Left lung (tissue), 10 donors: ENCODE data around the gene PEX5L. TPM values are rescaled to one million over a fixed set of nuclear protein-coding genes. Genes with fewer than 3 reads are reported as not detected.

Experiments
- ATAC-seq: fragments of 200-7000 bp; cut with Tn5 transposase; one replicate; pipeline ENCODE4 v1.9.1; 2020; ENCODE audit warnings: moderate library complexity
- DNase-seq, 4 donors: peaks; one replicate each; pipeline ENCODE4 v3.0.0-alpha.2; 2013 to 2020
- H3K27ac ChIP-seq, 2 donors: fragments of 200-600 bp; sonication (generic) in 1 of 2; one replicate each; pipeline versions ENCODE4 v1.5.0 to v1.8.0; 2020 to 2021
- H3K27me3 ChIP-seq, 2 donors: fragments of 200-600 bp; sonication (generic) in 1 of 2; one replicate each; pipeline versions ENCODE4 v1.5.0 to v1.8.0; 2020 to 2021
- H3K36me3 ChIP-seq, 2 donors: fragments of 200-600 bp; sonication (generic) in 1 of 2; one replicate each; pipeline versions ENCODE4 v1.5.0 to v1.8.0; 2020 to 2021
- H3K4me1 ChIP-seq, 2 donors: fragments of 200-600 bp; one replicate each; pipeline ENCODE4 v1.8.0; 2021
- H3K4me3 ChIP-seq, 2 donors: fragments of 200-600 bp; sonication (generic) in 1 of 2; one replicate each; pipeline versions ENCODE4 v1.5.0 to v1.8.0; 2020 to 2021; ENCODE audit warnings: mild to moderate bottlenecking in 1 of 2
- H3K9me3 ChIP-seq, 2 donors: fragments of 200-600 bp; sonication (generic) in 1 of 2; one replicate each; pipeline versions ENCODE4 v1.5.0 to v1.8.0; 2020 to 2021
- intact Hi-C, 2 donors: fragments of 100-400 bp; cut with DNase I; formaldehyde crosslinking; loops; one replicate each; pipeline versions ENCODE4 v1.11.2 to v1.14.2; 2022
- polyA plus RNA-seq, 6 donors: library from polyadenylated mRNA; unstranded; fragments of 120-200 nt; gene quantifications; one replicate each; pipeline ENCODE4 v1.2.1, GENCODE V29; 2013; ENCODE audit not compliant: insufficient read length in 6 of 6
- total RNA-seq, 2 donors: library from RNA; stranded (reverse); fragmentation: NEBNext Ultra II Directional; extraction: Animal tissue kit (Norgen Biotek cat#: 25700); gene quantifications; one replicate each; pipeline ENCODE4 v1.2.1, GENCODE V29; 2021
- TF ChIP-seq, protein P1 (sequence below), 2 donors: fragments of 200-600 bp; sonication (generic) in 1 of 2; IDR thresholded peaks; one replicate each; pipeline versions ENCODE4 v1.5.0 to v1.8.0; 2021; ENCODE audit warnings: antibody characterized with exemption in 2 of 2
- donor health status: DM: no; HTN: yes; CAD: no.
- donor health status: DM: no; HTN: no; CAD: no.

Gene PEX5L
- total and polyA plus RNA-seq, 8 donors = 0.33 to 0.63 (median 0.49) TPM; not detected in 2

DNA sequence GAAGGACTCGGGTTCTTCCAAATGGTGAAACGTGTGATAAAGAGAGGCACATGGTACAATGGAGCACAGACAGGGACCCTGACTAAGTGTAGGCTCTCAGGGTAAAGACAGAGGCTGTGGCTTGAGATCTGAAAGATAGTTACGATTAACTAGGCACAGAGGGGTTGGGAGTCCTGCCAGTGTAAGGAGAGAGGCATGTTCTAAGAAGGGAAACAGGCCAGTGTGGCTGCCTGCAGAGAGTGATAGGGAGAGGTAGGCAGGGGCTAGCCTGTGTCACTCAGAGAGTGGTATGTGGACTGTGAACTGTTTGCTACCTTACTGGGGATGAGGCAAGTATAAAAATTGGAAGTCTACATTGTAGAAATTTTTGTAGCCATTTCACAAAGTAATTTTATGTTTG is 109.5 kb downstream of the PEX5L start:
- DNase-seq (no peak), ATAC-seq (no peak)
- Histone ChIP-seq H3K36me3 (no peaks in the 10 kb centered on the region), H3K27ac (no peak overlapping the region), H3K4me1 (no peaks in the 10 kb centered on the region), H3K4me3 (no peak overlapping the region), H3K9me3 (no peaks in the 10 kb centered on the region), H3K27me3 (peaks cover 0 to 11% of the 10 kb centered on the region in 2 donors)
- TF ChIP-seq, protein P1, sequence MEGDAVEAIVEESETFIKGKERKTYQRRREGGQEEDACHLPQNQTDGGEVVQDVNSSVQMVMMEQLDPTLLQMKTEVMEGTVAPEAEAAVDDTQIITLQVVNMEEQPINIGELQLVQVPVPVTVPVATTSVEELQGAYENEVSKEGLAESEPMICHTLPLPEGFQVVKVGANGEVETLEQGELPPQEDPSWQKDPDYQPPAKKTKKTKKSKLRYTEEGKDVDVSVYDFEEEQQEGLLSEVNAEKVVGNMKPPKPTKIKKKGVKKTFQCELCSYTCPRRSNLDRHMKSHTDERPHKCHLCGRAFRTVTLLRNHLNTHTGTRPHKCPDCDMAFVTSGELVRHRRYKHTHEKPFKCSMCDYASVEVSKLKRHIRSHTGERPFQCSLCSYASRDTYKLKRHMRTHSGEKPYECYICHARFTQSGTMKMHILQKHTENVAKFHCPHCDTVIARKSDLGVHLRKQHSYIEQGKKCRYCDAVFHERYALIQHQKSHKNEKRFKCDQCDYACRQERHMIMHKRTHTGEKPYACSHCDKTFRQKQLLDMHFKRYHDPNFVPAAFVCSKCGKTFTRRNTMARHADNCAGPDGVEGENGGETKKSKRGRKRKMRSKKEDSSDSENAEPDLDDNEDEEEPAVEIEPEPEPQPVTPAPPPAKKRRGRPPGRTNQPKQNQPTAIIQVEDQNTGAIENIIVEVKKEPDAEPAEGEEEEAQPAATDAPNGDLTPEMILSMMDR (IDR thresholded peaks at IDR 0.05) = no peak
- intact Hi-C loops = no loop called here

DNA sequence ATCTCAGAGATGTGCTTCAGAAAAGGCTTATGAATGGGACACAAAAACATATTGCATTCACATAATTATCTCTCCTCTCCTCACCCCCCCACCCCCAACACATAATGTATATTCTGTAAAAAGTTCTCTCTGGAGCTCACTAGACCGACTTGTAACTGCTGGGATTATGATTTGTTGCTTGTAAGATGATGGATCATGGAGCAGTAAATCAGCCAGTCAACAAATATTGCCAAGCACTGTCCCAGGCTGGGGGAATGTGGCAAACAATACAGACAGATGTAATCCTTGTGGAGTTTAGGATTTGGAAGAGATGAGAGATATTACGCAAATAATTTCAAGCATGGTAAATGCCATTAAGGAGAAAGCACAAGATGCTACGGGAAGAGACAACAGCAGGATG is 114.8 kb downstream of the PEX5L start:
- no peak overlapping the region for H3K27ac ChIP-seq
- DNase-seq (no peak), ATAC-seq (no peak)
- TF ChIP-seq, protein P1 (IDR thresholded peaks at IDR 0.05) = no peak
- H3K36me3 ChIP-seq = no peaks in the 10 kb centered on the region
- no peak overlapping the region for H3K4me3 ChIP-seq
- peaks cover 0 to 12% of the 10 kb centered on the region in 2 donors for H3K27me3 ChIP-seq
- H3K4me1 ChIP-seq = no peaks in the 10 kb centered on the region
- H3K9me3 ChIP-seq = no peaks in the 10 kb centered on the region
- intact Hi-C loops = no loop called here

GRCh38 chr3:179921500-179921899 is 115.2 kb downstream of the PEX5L start:
- TF ChIP-seq, protein P1 (IDR thresholded peaks at IDR 0.05) = no peak
- ATAC-seq = no peak
- Histone ChIP-seq H3K4me1 (no peaks in the 10 kb centered on the region), H3K27ac (no peak overlapping the region), H3K27me3 (peaks cover 0 to 12% of the 10 kb centered on the region in 2 donors), H3K36me3 (no peaks in the 10 kb centered on the region), H3K9me3 (no peaks in the 10 kb centered on the region), H3K4me3 (no peak overlapping the region)
- DNase-seq = no peak
- intact Hi-C loops = no loop called here

DNA sequence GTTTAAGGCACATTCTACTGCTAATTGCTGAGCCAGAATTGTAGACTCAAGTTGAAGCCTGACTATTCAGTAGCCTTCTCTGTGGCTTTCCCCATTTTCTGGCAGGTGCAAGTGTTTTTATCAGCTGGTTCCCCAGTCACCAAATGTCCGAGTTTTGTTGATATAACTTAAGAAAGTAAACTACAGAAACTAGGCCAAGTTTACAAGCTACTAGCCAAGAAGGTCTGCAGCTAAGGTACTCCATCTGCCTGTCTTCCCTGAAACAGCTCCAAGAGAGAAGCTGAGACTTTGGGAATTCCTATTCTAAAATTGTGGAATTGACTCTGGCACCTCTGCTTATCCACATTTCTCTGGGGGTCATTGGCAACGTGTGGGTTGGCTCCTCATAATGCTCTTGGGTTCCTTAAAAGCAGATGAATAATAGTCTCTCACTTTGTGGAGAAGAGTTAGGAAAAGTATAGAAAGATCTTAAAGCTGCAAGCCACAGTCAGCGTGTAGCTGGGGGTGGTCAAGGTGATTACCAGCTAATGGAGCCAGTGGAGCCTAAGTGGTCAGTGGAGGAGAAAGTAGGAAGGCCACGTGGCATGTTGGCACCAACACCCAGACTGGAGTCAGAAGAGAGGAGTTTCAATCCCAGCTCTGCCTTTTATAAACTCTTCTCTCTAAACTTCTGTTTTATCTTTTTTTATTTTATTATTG is 128.8 kb downstream of the PEX5L start:
- Histone ChIP-seq H3K27ac (no peak overlapping the region), H3K4me1 (no peaks in the 10 kb centered on the region), H3K9me3 (no peaks in the 10 kb centered on the region), H3K27me3 (no peaks in the 10 kb centered on the region), H3K36me3 (no peaks in the 10 kb centered on the region), H3K4me3 (no peak overlapping the region)
- no peak for ATAC-seq
- no peak for DNase-seq
- TF ChIP-seq, protein P1 (IDR thresholded peaks at IDR 0.05) = no peak
- intact Hi-C loops = no loop called here

DNA sequence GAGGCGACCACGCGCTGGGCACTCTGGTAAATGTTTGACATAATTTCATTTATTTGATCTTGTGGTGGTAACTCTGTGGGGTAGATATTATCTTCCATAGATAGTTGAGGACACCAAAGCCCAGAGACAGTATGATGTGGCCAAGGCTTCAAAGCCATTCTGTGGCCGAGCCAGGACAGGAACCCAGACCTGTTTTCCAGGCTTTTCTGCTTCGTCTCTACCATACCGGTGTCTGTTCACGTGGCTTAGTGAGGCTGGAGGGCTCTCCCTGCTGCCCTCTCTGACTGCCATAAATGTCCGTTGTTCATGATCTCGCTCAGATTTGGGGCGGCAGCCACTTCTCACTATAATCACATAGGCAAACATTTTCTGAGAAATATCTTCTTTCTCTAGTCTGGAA is 134.7 kb downstream of the PEX5L start:
- H3K36me3 ChIP-seq = no peaks in the 10 kb centered on the region
- intact Hi-C loops = no loop called here
- no peaks in the 10 kb centered on the region for H3K4me1 ChIP-seq
- no peak overlapping the region for H3K4me3 ChIP-seq
- ATAC-seq = no peak
- no peak for DNase-seq
- no peaks in the 10 kb centered on the region for H3K9me3 ChIP-seq
- TF ChIP-seq, protein P1 (IDR thresholded peaks at IDR 0.05) = no peak
- peaks cover 5 to 23% of the 10 kb centered on the region in 2 donors for H3K27me3 ChIP-seq
- H3K27ac ChIP-seq = no peak overlapping the region
